KOPT-K1 (cell line): ENCODE data around the gene TEDC1.

Experiments used
- H3K27ac ChIP-seq: fragments of 200-600 bp; sonication (generic); 2 replicates; pipeline ENCODE4 v1.5.1; 2016; ENCODE audit warnings: antibody characterized with exemption, mild to moderate bottlenecking, low read depth, low read length; ENCODE audit not compliant: poor library complexity, severe bottlenecking
- H3K36me3 ChIP-seq: fragments of 200-600 bp; sonication (generic); 2 replicates; pipeline ENCODE4 v1.5.1; 2017; ENCODE audit warnings: antibody characterized with exemption, mild to moderate bottlenecking, low read length, moderate library complexity; ENCODE audit not compliant: insufficient read depth
- H3K9me3 ChIP-seq: fragments of 200-600 bp; sonication (generic); 2 replicates; pipeline ENCODE4 v1.5.1; 2017; ENCODE audit warnings: antibody characterized with exemption, low read length, mild to moderate bottlenecking; ENCODE audit not compliant: insufficient read depth, poor library complexity, severe bottlenecking

The TEDC1 gene

GRCh38 chr14:105502446-105503295 is 11.6 kb downstream of the TEDC1 start:
- no peak overlapping the region for H3K27ac ChIP-seq
- no peaks in the 10 kb centered on the region for H3K9me3 ChIP-seq
- peaks cover 7% of the 10 kb centered on the region; the same call in 1 of the 2 replicates for H3K36me3 ChIP-seq

DNA sequence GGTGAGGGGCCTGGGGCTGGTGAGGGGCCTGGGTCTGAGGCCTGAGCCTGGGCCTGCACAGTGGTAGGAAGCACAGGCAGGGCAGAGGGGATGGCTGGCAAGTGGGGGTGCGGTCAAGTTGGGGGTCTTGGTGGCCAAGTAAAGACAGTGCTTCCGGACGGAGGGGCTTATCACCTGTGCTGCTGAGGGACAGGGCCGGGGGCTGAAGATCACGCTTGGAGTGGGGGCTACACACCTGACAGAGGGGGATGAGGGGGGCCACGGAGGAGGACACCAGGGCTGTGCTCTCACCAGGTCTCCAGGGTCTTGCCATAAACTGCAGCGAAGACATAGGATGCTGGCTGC is 12.2 kb downstream of the TEDC1 start:
- Histone ChIP-seq H3K27ac (no peak overlapping the region), H3K9me3 (no peaks in the 10 kb centered on the region), H3K36me3 (peaks cover 3% of the 10 kb centered on the region; the same call in 1 of the 2 replicates)

GRCh38 chr14:105503935-105504692 is 13.1 kb downstream of the TEDC1 start:
- H3K27ac ChIP-seq: no peak overlapping the region
- no peaks in the 10 kb centered on the region for H3K9me3 ChIP-seq
- H3K36me3 ChIP-seq: no peaks in the 10 kb centered on the region

- Histone ChIP-seq H3K27ac (no peak overlapping the region), H3K9me3 (no peaks in the 10 kb centered on the region), H3K36me3 (no peaks in the 10 kb centered on the region)
Observed at GRCh38 chr14:105505101-105505500, 14.1 kb downstream of the TEDC1 start.

GRCh38 chr14:105507247-105507646 is 16.2 kb downstream of the TEDC1 start:
- Histone ChIP-seq H3K9me3 (no peaks in the 10 kb centered on the region), H3K27ac (no peak overlapping the region), H3K36me3 (no peaks in the 10 kb centered on the region)

DNA sequence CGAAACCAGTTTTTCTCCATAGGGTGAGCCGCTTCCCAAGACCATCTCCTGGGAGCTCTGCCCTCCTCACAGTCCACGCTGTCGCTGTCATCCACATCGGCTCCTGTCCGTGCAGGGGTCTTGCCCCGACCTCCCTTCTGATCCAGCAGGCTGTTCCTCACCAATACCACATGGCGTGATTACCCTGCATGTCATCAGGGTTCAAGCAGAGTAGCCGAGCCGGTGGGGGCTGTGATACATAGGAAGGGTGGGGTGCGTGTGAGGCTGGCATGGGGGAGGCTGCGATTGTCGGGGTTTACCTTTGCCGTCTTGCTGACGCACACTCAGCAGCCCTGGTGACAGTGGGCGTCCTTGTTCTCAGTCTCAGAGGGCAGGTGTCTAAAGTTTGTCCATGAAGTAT is 17.0 kb downstream of the TEDC1 start:
- H3K9me3 ChIP-seq: no peaks in the 10 kb centered on the region
- no peaks in the 10 kb centered on the region for H3K36me3 ChIP-seq
- no peak overlapping the region for H3K27ac ChIP-seq

GRCh38 chr14:105508601-105509000 is 17.6 kb downstream of the TEDC1 start:
- Histone ChIP-seq H3K9me3 (no peaks in the 10 kb centered on the region), H3K27ac (no peak overlapping the region), H3K36me3 (no peaks in the 10 kb centered on the region)

- peaks cover 18% of the 10 kb centered on the region for H3K9me3 ChIP-seq
- H3K27ac ChIP-seq: no peak overlapping the region
- no peaks in the 10 kb centered on the region for H3K36me3 ChIP-seq
Observed at GRCh38 chr14:105517096-105517495, 26.1 kb downstream of the TEDC1 start.

DNA sequence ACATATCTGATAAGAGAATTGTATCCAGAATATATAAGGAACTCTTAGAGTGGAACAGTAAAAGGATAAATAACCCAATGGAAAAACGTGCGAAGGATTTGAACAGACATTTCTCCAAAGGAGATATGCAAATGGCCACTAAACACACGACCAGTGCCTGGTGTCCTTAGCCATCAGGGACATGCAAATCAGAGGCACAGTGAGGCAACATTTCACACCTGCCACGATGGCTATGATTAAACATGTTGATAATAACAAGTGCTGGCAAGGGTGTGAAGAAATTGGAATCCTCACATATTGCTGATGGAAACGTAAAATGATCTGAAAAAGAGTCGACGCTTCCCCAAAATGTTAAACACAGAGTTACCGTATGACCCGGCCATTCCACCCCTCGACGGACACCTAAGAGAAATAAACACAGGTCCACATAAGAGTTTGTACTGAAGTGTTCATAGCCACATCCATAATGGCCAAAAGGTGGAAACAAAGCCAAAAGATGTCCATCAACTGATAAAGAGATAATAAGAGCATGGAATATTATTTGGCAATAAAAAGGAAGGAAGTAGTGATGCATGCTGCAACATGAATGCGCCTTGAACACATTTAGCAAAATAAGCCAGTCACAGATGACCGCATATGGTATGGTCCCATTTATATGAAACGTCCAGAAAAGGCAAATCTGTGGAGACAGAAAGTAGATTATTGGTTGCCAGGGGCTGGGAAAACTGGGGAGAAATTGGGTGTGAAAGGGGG is 29.1 kb downstream of the TEDC1 start:
- no peak overlapping the region for H3K27ac ChIP-seq
- H3K9me3 ChIP-seq: peaks cover 18% of the 10 kb centered on the region
- no peaks in the 10 kb centered on the region for H3K36me3 ChIP-seq

DNA sequence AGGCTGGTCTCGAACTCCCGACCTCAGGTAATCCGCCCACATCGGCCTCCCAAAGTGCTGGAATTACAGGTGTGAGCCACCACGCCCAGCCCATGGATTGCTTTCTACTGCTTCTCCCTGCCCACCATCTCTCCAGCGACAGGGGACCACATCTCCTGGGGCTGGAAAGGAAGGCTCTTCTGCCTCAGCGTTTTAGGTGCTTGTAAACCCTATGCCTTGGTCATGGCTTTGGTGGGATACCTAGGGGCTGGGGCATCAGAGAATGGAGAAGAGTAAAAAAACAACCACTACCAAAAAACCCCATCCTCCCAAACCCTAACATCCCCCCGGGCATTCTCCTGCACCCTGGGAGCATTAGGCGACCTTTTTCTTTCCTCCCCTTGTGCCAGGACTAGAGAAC is 34.3 kb downstream of the TEDC1 start:
- H3K36me3 ChIP-seq: no peaks in the 10 kb centered on the region
- no peaks in the 10 kb centered on the region for H3K9me3 ChIP-seq
- H3K27ac ChIP-seq: no peak overlapping the region

- Histone ChIP-seq H3K27ac (no peak within 1 kb of the TSS), H3K9me3 (no peaks in the 10 kb centered on the region), H3K36me3 (no peaks in the 10 kb centered on the region)
Observed at GRCh38 chr14:105525861-105526775, 35.1 kb downstream of the TEDC1 start, which contains the start of gene TMEM121. TSS of gene TMEM121 (plus strand) at chr14:105526583. CDS start at chr14:105528835, 2,252 bp downstream.

GRCh38 chr14:105526776-105527380 is 35.8 kb downstream of the TEDC1 start:
- H3K27ac ChIP-seq: no peak overlapping the region
- H3K9me3 ChIP-seq: no peaks in the 10 kb centered on the region
- H3K36me3 ChIP-seq: no peaks in the 10 kb centered on the region

DNA sequence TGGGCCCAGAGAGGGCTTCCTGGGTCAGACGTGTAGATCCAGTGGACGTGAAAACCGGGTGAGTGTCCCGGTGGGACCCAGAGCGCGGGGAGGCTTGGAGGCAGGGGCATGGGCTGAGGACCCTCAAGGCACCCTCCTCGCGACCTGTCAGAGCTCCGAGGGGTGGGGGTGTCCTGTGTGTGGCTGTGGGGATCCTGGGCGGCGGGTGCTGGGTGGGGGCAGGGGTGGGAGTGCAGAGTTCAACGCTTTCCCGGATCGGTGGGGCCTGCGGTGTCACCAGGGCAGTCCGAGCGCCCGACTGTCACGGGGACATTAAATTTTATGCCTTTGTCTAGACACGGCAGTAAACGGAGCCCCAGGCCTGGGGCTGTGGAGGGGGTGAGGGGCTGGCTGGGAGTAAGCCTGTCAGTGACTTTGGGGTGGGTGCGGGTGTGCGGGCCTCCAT is 36.4 kb downstream of the TEDC1 start:
- no peaks in the 10 kb centered on the region for H3K36me3 ChIP-seq
- no peak overlapping the region for H3K27ac ChIP-seq
- no peaks in the 10 kb centered on the region for H3K9me3 ChIP-seq
